Measurements from ENCODE around the gene HEPN1. TPM values are rescaled to one million over a fixed set of nuclear protein-coding genes. Genes with fewer than 3 reads are reported as not detected.
A peak's percentile ranks its signal among the peaks of the same experiment; 100 is the strongest.

The HEPN1 gene
- total RNA-seq, 1 donor from 2014 or later, result not detected

GRCh38 chr11:124899383-124900145, 19.5 kb upstream of the HEPN1 start:
- Histone ChIP-seq H3K27me3 (ENCODE audit: insufficient read depth, low read length) (no peaks in the 10 kb centered on the region), H3K9me3 (ENCODE audit: insufficient read depth, low read depth, low read length) (no peaks in the 10 kb centered on the region), H3K4me2 (ENCODE audit: low read length) (peak overlapping the region; percentile 77), H3K4me1 (ENCODE audit: insufficient read depth, low read length) (peaks cover 50% of the 10 kb centered on the region), H3K27ac (ENCODE audit: low read depth, low read length) (peak overlapping the region; percentile 89), H3K79me2 (ENCODE audit: insufficient read depth, low read length) (no peaks in the 10 kb centered on the region), H2AFZ (ENCODE audit: low read depth, low read length) (no peak overlapping the region), H3K9ac (ENCODE audit: low read length) (peak overlapping the region; percentile 65), H3K4me3 (ENCODE audit: insufficient read depth, low read depth, low read length) (no peak overlapping the region), H4K20me1 (ENCODE audit: insufficient read depth, low read length) (no peaks in the 10 kb centered on the region), H3K36me3 (ENCODE audit: insufficient read depth, low read length) (no peaks in the 10 kb centered on the region)
- no peaks in the 10 kb centered on the region for H3K36me3 Mint-ChIP-seq (ENCODE audit: low read depth, unreplicated experiment)
- no peak overlapping the region for H3K4me3 Mint-ChIP-seq (ENCODE audit: unreplicated experiment)
- no peak overlapping the region for H3K27ac Mint-ChIP-seq (ENCODE audit: unreplicated experiment)
- FAIRE-seq, result peak; percentile 9
- no peak for TF ChIP-seq EZH2 (IDR thresholded peaks at IDR 0.05; ENCODE audit: insufficient read depth, low read length)
- TF ChIP-seq, protein P1, sequence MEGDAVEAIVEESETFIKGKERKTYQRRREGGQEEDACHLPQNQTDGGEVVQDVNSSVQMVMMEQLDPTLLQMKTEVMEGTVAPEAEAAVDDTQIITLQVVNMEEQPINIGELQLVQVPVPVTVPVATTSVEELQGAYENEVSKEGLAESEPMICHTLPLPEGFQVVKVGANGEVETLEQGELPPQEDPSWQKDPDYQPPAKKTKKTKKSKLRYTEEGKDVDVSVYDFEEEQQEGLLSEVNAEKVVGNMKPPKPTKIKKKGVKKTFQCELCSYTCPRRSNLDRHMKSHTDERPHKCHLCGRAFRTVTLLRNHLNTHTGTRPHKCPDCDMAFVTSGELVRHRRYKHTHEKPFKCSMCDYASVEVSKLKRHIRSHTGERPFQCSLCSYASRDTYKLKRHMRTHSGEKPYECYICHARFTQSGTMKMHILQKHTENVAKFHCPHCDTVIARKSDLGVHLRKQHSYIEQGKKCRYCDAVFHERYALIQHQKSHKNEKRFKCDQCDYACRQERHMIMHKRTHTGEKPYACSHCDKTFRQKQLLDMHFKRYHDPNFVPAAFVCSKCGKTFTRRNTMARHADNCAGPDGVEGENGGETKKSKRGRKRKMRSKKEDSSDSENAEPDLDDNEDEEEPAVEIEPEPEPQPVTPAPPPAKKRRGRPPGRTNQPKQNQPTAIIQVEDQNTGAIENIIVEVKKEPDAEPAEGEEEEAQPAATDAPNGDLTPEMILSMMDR (IDR thresholded peaks at IDR 0.05; ENCODE audit: insufficient read depth, low read depth, low read length), result no peak
- H3K9me3 Mint-ChIP-seq (ENCODE audit: unreplicated experiment), result peaks cover 2% of the 10 kb centered on the region
- H3K27me3 Mint-ChIP-seq (ENCODE audit: low read depth, unreplicated experiment), result peaks cover 8% of the 10 kb centered on the region
- DNase-seq (ENCODE audit: low read depth), result no peak
- peaks cover 30% of the 10 kb centered on the region for H3K4me1 Mint-ChIP-seq (ENCODE audit: low read depth, unreplicated experiment)

GRCh38 chr11:124900464-124900863, 18.6 kb upstream of the HEPN1 start:
- H3K27ac Mint-ChIP-seq (ENCODE audit: unreplicated experiment), result peak overlapping the region; percentile 50
- TF ChIP-seq EZH2 (IDR thresholded peaks at IDR 0.05; ENCODE audit: insufficient read depth, low read length), result no peak
- TF ChIP-seq, protein P1 (IDR thresholded peaks at IDR 0.05; ENCODE audit: insufficient read depth, low read depth, low read length), result no peak
- H3K36me3 Mint-ChIP-seq (ENCODE audit: low read depth, unreplicated experiment), result no peaks in the 10 kb centered on the region
- no peak overlapping the region for H3K4me3 ChIP-seq (ENCODE audit: insufficient read depth, low read depth, low read length)
- peaks cover 30% of the 10 kb centered on the region for H3K4me1 Mint-ChIP-seq (ENCODE audit: low read depth, unreplicated experiment)
- peaks cover 2% of the 10 kb centered on the region for H3K9me3 Mint-ChIP-seq (ENCODE audit: unreplicated experiment)
- peak; percentile 95 for FAIRE-seq
- H4K20me1 ChIP-seq (ENCODE audit: insufficient read depth, low read length), result no peaks in the 10 kb centered on the region
- peak overlapping the region; percentile 29 for H2AFZ ChIP-seq (ENCODE audit: low read depth, low read length)
- peaks cover 4% of the 10 kb centered on the region for H3K27me3 Mint-ChIP-seq (ENCODE audit: low read depth, unreplicated experiment)
- H3K4me3 Mint-ChIP-seq (ENCODE audit: unreplicated experiment), result no peak overlapping the region
- H3K9ac ChIP-seq (ENCODE audit: low read length), result peak overlapping the region; percentile 65
- no peaks in the 10 kb centered on the region for H3K27me3 ChIP-seq (ENCODE audit: insufficient read depth, low read length)
- no peaks in the 10 kb centered on the region for H3K9me3 ChIP-seq (ENCODE audit: insufficient read depth, low read depth, low read length)
- peaks cover 50% of the 10 kb centered on the region for H3K4me1 ChIP-seq (ENCODE audit: insufficient read depth, low read length)
- no peaks in the 10 kb centered on the region for H3K79me2 ChIP-seq (ENCODE audit: insufficient read depth, low read length)
- peak overlapping the region; percentile 89 for H3K27ac ChIP-seq (ENCODE audit: low read depth, low read length)
- no peaks in the 10 kb centered on the region for H3K36me3 ChIP-seq (ENCODE audit: insufficient read depth, low read length)
- H3K4me2 ChIP-seq (ENCODE audit: low read length), result peak overlapping the region; percentile 77
- peak; percentile 83 for DNase-seq (ENCODE audit: low read depth)

DNA sequence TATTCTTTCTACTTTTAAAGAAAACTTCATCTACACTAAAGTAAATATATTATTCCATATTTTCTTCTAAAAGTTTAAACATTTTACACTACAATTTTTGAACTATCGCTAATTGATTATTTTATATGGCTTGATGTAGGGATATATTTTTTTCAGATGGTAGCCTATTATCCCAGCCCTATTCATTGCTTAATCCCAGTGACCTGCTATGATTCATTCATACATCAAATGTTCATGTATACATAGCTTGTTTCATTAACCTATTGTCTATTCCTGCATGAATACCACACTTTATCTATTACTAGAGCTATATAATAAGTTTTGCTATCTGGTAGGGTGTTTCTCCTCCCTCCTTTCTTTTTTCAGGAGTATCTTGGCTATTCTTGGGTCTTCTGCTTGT, 16.4 kb upstream of the HEPN1 start:
- DNase-seq (ENCODE audit: low read depth) (no peak), FAIRE-seq (no peak)
- Histone ChIP-seq H3K9ac (ENCODE audit: low read length) (no peak overlapping the region), H3K4me2 (ENCODE audit: low read length) (no peak overlapping the region), H3K79me2 (ENCODE audit: insufficient read depth, low read length) (no peaks in the 10 kb centered on the region), H3K36me3 (ENCODE audit: insufficient read depth, low read length) (no peaks in the 10 kb centered on the region), H2AFZ (ENCODE audit: low read depth, low read length) (no peak overlapping the region), H3K27me3 (ENCODE audit: insufficient read depth, low read length) (no peaks in the 10 kb centered on the region), H3K9me3 (ENCODE audit: insufficient read depth, low read depth, low read length) (no peaks in the 10 kb centered on the region), H4K20me1 (ENCODE audit: insufficient read depth, low read length) (no peaks in the 10 kb centered on the region), H3K4me3 (ENCODE audit: insufficient read depth, low read depth, low read length) (no peak overlapping the region), H3K27ac (ENCODE audit: low read depth, low read length) (no peak overlapping the region), H3K4me1 (ENCODE audit: insufficient read depth, low read length) (peaks cover 34% of the 10 kb centered on the region)
- Mint-ChIP-seq H3K36me3 (ENCODE audit: low read depth, unreplicated experiment) (no peaks in the 10 kb centered on the region), H3K27ac (ENCODE audit: unreplicated experiment) (no peak overlapping the region), H3K4me1 (ENCODE audit: low read depth, unreplicated experiment) (peaks cover 23% of the 10 kb centered on the region), H3K9me3 (ENCODE audit: unreplicated experiment) (peaks cover 9% of the 10 kb centered on the region), H3K4me3 (ENCODE audit: unreplicated experiment) (no peak overlapping the region), H3K27me3 (ENCODE audit: low read depth, unreplicated experiment) (peaks cover 2% of the 10 kb centered on the region)
- TF ChIP-seq EZH2 (IDR thresholded peaks at IDR 0.05; ENCODE audit: insufficient read depth, low read length), result no peak
- TF ChIP-seq, protein P1 (IDR thresholded peaks at IDR 0.05; ENCODE audit: insufficient read depth, low read depth, low read length), result no peak
